ENCODE data around the gene IDS.

GRCh38 chrX:149453030-149453429 lies 52.1 kb downstream of the IDS start:
- no peak for TF ChIP-seq TCF4 (CRISPR knock-in tag; IDR thresholded peaks at IDR 0.05; ENCODE audit: borderline replicate concordance)
- TF ChIP-seq CSDC2 (CRISPR knock-in tag; IDR thresholded peaks at IDR 0.05): no peak
- no peak for TF ChIP-seq ARNTL (CRISPR knock-in tag; IDR thresholded peaks at IDR 0.05; ENCODE audit: borderline replicate concordance, low read depth)
- TF ChIP-seq CSRNP3 (CRISPR knock-in tag; IDR thresholded peaks at IDR 0.05): no peak
- TF ChIP-seq ISL1 (CRISPR knock-in tag; IDR thresholded peaks at IDR 0.05): no peak
